Measurements from ENCODE around the gene ACTA2.

ACTA2 gene

GRCh38 chr10:88901206-88901983 lies 51.2 kb downstream of the ACTA2 start:
- Histone ChIP-seq H3K9me3 (ENCODE audit: control insufficient read depth, low read length) (no peaks in the 10 kb centered on the region), H3K4me2 (ENCODE audit: low read length) (no peak overlapping the region), H3K79me2 (no peaks in the 10 kb centered on the region), H3K27me3 (ENCODE audit: control insufficient read depth, insufficient read depth, low read length) (no peaks in the 10 kb centered on the region), H3K9ac (no peak overlapping the region), H3K27ac (no peak overlapping the region), H3K4me1 (peaks cover 9% of the 10 kb centered on the region), H3K4me3 (ENCODE audit: low read depth, low read length) (no peak overlapping the region), H3K36me3 (ENCODE audit: control insufficient read depth, insufficient read depth, low read length) (no peaks in the 10 kb centered on the region), H2AFZ (no peak overlapping the region)
- TF ChIP-seq, protein P1, sequence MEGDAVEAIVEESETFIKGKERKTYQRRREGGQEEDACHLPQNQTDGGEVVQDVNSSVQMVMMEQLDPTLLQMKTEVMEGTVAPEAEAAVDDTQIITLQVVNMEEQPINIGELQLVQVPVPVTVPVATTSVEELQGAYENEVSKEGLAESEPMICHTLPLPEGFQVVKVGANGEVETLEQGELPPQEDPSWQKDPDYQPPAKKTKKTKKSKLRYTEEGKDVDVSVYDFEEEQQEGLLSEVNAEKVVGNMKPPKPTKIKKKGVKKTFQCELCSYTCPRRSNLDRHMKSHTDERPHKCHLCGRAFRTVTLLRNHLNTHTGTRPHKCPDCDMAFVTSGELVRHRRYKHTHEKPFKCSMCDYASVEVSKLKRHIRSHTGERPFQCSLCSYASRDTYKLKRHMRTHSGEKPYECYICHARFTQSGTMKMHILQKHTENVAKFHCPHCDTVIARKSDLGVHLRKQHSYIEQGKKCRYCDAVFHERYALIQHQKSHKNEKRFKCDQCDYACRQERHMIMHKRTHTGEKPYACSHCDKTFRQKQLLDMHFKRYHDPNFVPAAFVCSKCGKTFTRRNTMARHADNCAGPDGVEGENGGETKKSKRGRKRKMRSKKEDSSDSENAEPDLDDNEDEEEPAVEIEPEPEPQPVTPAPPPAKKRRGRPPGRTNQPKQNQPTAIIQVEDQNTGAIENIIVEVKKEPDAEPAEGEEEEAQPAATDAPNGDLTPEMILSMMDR (IDR thresholded peaks at IDR 0.05): no peak

- Histone ChIP-seq H3K9me3 (ENCODE audit: control insufficient read depth, low read length) (no peaks in the 10 kb centered on the region), H3K4me1 (peaks cover 13% of the 10 kb centered on the region), H3K27ac (no peak overlapping the region), H3K4me2 (ENCODE audit: low read length) (no peak overlapping the region), H3K36me3 (ENCODE audit: control insufficient read depth, insufficient read depth, low read length) (no peaks in the 10 kb centered on the region), H3K79me2 (no peaks in the 10 kb centered on the region), H3K4me3 (ENCODE audit: low read depth, low read length) (no peak overlapping the region), H3K27me3 (ENCODE audit: control insufficient read depth, insufficient read depth, low read length) (no peaks in the 10 kb centered on the region), H2AFZ (no peak overlapping the region), H3K9ac (no peak overlapping the region)
- TF ChIP-seq, protein P1 (IDR thresholded peaks at IDR 0.05): no peak
Observed at GRCh38 chr10:88899886-88900285, 52.7 kb downstream of the ACTA2 start.

DNA sequence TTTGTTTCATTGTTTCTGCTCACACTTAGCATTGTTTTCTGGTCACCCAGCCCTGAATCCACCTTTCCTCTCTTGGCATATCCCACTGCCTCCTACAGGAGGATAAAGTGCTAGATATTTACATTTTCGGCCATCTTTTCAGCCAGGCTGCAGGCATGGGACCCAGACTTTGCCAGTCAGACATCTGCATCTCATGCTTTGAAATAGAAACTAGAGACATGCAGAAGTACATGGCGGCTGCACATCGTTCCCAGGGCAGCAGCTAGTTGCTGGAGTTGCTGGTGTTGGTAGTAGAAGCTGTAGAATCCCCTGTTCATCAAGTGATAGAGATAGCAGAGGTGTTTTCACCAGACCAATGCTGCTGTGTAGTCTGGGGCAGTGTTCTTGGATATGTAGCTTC lies 53.8 kb downstream of the ACTA2 start:
- H3K27me3 ChIP-seq (ENCODE audit: control insufficient read depth, insufficient read depth, low read length): no peaks in the 10 kb centered on the region
- no peak overlapping the region for H3K9ac ChIP-seq
- no peak overlapping the region for H2AFZ ChIP-seq
- H3K9me3 ChIP-seq (ENCODE audit: control insufficient read depth, low read length): no peaks in the 10 kb centered on the region
- H3K4me1 ChIP-seq: peaks cover 13% of the 10 kb centered on the region
- H3K36me3 ChIP-seq (ENCODE audit: control insufficient read depth, insufficient read depth, low read length): no peaks in the 10 kb centered on the region
- no peaks in the 10 kb centered on the region for H3K79me2 ChIP-seq
- no peak overlapping the region for H3K4me2 ChIP-seq (ENCODE audit: low read length)
- no peak overlapping the region for H3K27ac ChIP-seq
- TF ChIP-seq, protein P1 (IDR thresholded peaks at IDR 0.05): no peak
- no peak overlapping the region for H3K4me3 ChIP-seq (ENCODE audit: low read depth, low read length)

DNA sequence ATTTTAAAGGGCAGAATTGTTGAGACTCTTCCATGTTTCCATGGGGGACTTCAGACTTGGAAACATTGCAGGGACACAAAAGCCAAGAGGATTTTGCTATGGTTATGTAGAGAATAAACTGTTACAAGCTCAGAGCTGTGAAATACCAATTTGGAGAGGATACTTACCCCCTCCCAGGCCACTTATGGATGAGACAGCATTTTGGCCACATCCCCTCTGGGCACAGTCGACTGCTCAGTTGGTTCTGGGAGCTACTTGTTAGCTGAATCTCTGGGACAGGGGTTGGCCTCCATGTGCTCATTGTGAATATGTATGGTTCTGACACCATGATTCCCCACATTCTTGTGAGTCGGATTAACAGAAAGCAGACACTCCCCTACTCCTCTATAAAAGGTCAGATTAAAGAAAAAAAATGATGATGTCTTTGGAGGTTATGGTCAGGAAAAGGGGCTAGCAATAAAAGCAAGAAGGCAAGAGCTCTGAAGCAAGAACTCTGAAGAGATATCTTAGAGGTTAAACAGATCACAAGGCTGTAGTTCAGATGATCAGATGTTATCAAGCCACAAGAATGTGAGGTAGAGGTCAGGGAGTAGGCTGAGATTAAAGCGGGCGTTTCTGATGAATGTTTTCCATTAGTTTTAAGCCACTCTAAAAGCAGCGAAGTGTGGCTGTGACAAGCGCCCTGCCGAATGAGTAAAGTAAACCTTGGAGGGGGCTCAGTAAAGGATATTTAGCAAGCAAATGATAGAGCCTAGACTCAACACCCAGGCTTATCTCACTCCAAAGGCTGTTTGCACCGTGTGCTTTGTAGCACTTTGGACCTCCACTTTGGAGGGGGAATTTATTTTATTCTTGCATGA lies 55.3 kb downstream of the ACTA2 start:
- Histone ChIP-seq H3K9ac (no peak overlapping the region), H2AFZ (peak overlapping the region; percentile 39), H3K4me2 (ENCODE audit: low read length) (peak overlapping the region; percentile 15), H3K27ac (peak overlapping the region; percentile 29), H3K27me3 (ENCODE audit: control insufficient read depth, insufficient read depth, low read length) (no peaks in the 10 kb centered on the region), H3K9me3 (ENCODE audit: control insufficient read depth, low read length) (no peaks in the 10 kb centered on the region), H3K79me2 (no peaks in the 10 kb centered on the region), H3K4me1 (peaks cover 13% of the 10 kb centered on the region), H3K36me3 (ENCODE audit: control insufficient read depth, insufficient read depth, low read length) (no peaks in the 10 kb centered on the region), H3K4me3 (ENCODE audit: low read depth, low read length) (no peak overlapping the region)
- TF ChIP-seq, protein P1 (IDR thresholded peaks at IDR 0.05): no peak
